Ovary (tissue), 9 donors: ENCODE data around the gene POR. TPM values are rescaled to one million over a fixed set of nuclear protein-coding genes. Genes with fewer than 3 reads are reported as not detected.

Experiments used
- DNase-seq, 5 donors: peaks; one replicate each; pipeline ENCODE4 v3.0.0-alpha.2; 2019 to 2020
- H3K27ac ChIP-seq, 2 donors: fragments of 200-600 bp; one replicate each; pipeline versions ENCODE4 v1.5.1 to v1.8.0; 2019 to 2022
- H3K27me3 ChIP-seq: fragments of 200-600 bp; one replicate; pipeline ENCODE4 v1.8.0; 2022
- H3K36me3 ChIP-seq: fragments of 200-600 bp; sonication (generic); one replicate; pipeline ENCODE4 v1.5.1; 2019
- H3K4me1 ChIP-seq: one replicate; pipeline ENCODE4 v1.8.1; 2013; ENCODE audit warnings: mild to moderate bottlenecking, moderate library complexity; ENCODE audit not compliant: insufficient read depth
- H3K4me3 ChIP-seq: fragments of 200-600 bp; sonication (generic); one replicate; pipeline ENCODE4 v1.5.1; 2017
- H3K9me3 ChIP-seq, 2 donors: fragments of 200-600 bp in 1 of 2; sonication (generic) in 1 of 2; one replicate each; pipeline versions ENCODE4 v1.5.1 to v1.8.1; 2013 to 2019; ENCODE audit warnings: mild to moderate bottlenecking in 1 of 2, moderate library complexity in 1 of 2
- EP300 ChIP-seq: sonication (generic); formaldehyde crosslinking; IDR thresholded peaks from one replicate; pipeline ENCODE4 v1.6.1; 2017; ENCODE audit warnings: antibody characterized with exemption
- POLR2A ChIP-seq: fragments of 450-650 bp; IDR thresholded peaks from one replicate; pipeline ENCODE4 v1.6.1; 2017; ENCODE audit warnings: antibody characterized with exemption, mild to moderate bottlenecking, moderate library complexity
- WGBS, 3 donors: extraction: QIAGEN DNeasy Blood & Tissue Kit in 1 of 3; methylation state at CpG; one replicate each; pipeline versions ENCODE4 v1.1.5 to v1.1.7; 2013 to 2017; 5-methylcytosine and 5-hydroxymethylcytosine counted together
- intact Hi-C, 4 donors: fragments of 100-400 bp; cut with DNase I; formaldehyde crosslinking; loops; one replicate each; pipeline versions ENCODE4 v1.11.0 to v1.15.1; 2022 to 2023
- polyA plus RNA-seq, 2 donors: library from polyadenylated mRNA; stranded (reverse); fragments of 200-250 nt in 1 of 2; fragments of 350-450 nt in 1 of 2; fragmentation: Illumina TruSeq in 1 of 2; extraction: RNeasy Lipid Tissue Mini Kit (QIAGEN cat#74804) in 1 of 2; gene quantifications; one replicate each; pipeline ENCODE4 v1.2.3, GENCODE V29; 2013 to 2014
- total RNA-seq, 7 donors: library from RNA; depleted of rRNA in 2 of 7; stranded (reverse); fragments of >200 nt in 2 of 7; fragmentation: NEBNext Ultra II Directional in 3 of 7; extraction: Animal tissue kit (Norgen Biotek cat#: 25700) in 3 of 7; gene quantifications; one replicate each; pipeline versions ENCODE4 v1.1.0 to v1.2.4, GENCODE V29; 2016 to 2023
- TF ChIP-seq, protein P1 (sequence below), 3 donors: fragments of 450-650 bp in 2 of 3; fragments of 200-600 bp in 1 of 3; IDR thresholded peaks; one replicate each; pipeline versions ENCODE4 v1.5.1 to v1.8.0; 2016 to 2022; ENCODE audit warnings: antibody characterized with exemption in 3 of 3, mild to moderate bottlenecking in 1 of 3
- donor health status: DM: no; HTN: no; CAD: no; lungs with moderate emphysema.
- donor health status: DM: no; HTN: no; CAD: no.
- donor health status: Bipolar disorder and iron deficiency.
- donor health status: DM: yes; HTN: yes; CAD: no.
- donor health status: DM: no; HTN: no; CAD: no.
- donor health status: DM: yes; HTN: yes; CAD: no.

POR gene
- total and polyA plus RNA-seq, 9 donors = 71.8 to 191 (median 144) TPM

GRCh38 chr7:75992083-75992755 lies 77.3 kb downstream of the POR start:
- 68 to 79% (median 74%) methylated on average over 20 of the region's 20 CpGs for WGBS, 3 donors
- H3K27ac ChIP-seq = peak overlapping the region; percentile 55 to 94
- no peaks in the 10 kb centered on the region for H3K27me3 ChIP-seq
- DNase-seq = peak; percentile 25 to 57 (median 43)
- intact Hi-C loops = loop anchor here in 1 of 4 donors (10.0 kb wide), 1 partner anchor 117 kb away; the partner anchor contains the start of gene RHBDD2
- H3K4me1 ChIP-seq = peaks cover 26% of the 10 kb centered on the region
- H3K9me3 ChIP-seq = no peaks in the 10 kb centered on the region
- no peaks in the 10 kb centered on the region for H3K36me3 ChIP-seq
- no peak overlapping the region for H3K4me3 ChIP-seq
- TF ChIP-seq EP300 (no peak), POLR2A (no peak)
- TF ChIP-seq, protein P1, sequence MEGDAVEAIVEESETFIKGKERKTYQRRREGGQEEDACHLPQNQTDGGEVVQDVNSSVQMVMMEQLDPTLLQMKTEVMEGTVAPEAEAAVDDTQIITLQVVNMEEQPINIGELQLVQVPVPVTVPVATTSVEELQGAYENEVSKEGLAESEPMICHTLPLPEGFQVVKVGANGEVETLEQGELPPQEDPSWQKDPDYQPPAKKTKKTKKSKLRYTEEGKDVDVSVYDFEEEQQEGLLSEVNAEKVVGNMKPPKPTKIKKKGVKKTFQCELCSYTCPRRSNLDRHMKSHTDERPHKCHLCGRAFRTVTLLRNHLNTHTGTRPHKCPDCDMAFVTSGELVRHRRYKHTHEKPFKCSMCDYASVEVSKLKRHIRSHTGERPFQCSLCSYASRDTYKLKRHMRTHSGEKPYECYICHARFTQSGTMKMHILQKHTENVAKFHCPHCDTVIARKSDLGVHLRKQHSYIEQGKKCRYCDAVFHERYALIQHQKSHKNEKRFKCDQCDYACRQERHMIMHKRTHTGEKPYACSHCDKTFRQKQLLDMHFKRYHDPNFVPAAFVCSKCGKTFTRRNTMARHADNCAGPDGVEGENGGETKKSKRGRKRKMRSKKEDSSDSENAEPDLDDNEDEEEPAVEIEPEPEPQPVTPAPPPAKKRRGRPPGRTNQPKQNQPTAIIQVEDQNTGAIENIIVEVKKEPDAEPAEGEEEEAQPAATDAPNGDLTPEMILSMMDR (IDR thresholded peaks at IDR 0.05) = no peak

DNA sequence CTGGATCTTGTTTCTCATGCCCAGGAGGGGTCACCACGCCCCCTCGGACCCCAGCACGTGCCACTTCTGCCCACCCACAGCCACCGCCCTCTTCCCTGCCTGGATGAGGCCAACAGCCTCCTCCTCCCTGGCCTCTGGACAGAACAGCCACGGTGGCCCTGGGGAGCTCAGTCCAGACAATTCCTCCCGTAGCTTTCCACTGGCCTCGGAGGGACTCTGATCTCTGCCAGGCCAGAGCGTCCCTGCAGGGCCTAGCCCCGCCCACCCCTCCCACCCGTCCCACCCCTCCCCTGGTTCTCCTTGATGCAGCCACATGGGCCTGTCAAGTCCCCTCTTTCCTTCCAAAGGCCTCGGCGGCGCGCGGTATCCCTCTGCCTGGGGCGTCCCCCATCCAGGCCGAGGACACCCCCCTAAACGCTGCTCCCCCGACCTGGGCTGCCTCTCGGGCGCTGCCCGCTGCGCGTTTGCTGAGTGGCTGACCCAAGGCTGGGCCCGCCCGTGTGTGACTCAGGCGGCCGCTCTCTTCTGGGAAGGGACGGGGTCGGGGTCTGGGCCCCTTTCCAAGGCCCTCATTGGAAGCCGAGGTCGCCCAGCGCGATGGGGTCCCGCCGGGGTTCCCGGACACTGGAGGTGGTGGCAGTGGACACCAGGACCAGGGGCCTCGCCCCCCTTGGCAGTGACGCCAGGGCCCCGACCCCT lies 78.9 kb downstream of the POR start:
- intact Hi-C loops = loop anchor here in 1 of 4 donors (2.0 to 10.0 kb wide), 2 partner anchors 79 to 119 kb away; partner anchors contain the start of genes POR and RHBDD2
- peaks cover 26% of the 10 kb centered on the region for H3K4me1 ChIP-seq
- TF ChIP-seq POLR2A (no peak), EP300 (no peak)
- TF ChIP-seq, protein P1 (IDR thresholded peaks at IDR 0.05) = no peak

GRCh38 chr7:75994388-75995051 lies 79.6 kb downstream of the POR start, which contains the start of gene TMEM120A:
TSS of gene TMEM120A (minus strand) at chr7:75994595. CDS start at chr7:75994570, 25 bp downstream.
- TF ChIP-seq POLR2A = peak; percentile 79
- peak; percentile 27 for TF ChIP-seq EP300
- TF ChIP-seq, protein P1 (IDR thresholded peaks at IDR 0.05) = peak; percentile 18 to 47 (median 28)
- intact Hi-C loops = loop anchor here in 1 of 4 donors (2.0 to 10.0 kb wide), 2 partner anchors 80 to 120 kb away; partner anchors contain the start of genes POR and RHBDD2
- Histone ChIP-seq H3K9me3 (no peaks in the 10 kb centered on the region), H3K27ac (peak within 1 kb of the TSS; percentile 92 to 94), H3K27me3 (no peaks in the 10 kb centered on the region), H3K36me3 (no peaks in the 10 kb centered on the region), H3K4me1 (peaks cover 20% of the 10 kb centered on the region), H3K4me3 (peak within 1 kb of the TSS; percentile 58)
- WGBS, 3 donors = 0 to 3% (median 1%) methylated on average over 22 to 51 of the region's 51 CpGs
- peak; percentile 97 to 99 (median 97) for DNase-seq

More for the DNA sequence above, 78.9 kb downstream of the POR start:
- 0 to 1% (median 1%) methylated on average over 17 to 40 of the region's 40 CpGs for WGBS, 3 donors
- Histone ChIP-seq H3K27ac (peak overlapping the region; percentile 92 to 94), H3K9me3 (no peaks in the 10 kb centered on the region), H3K27me3 (no peaks in the 10 kb centered on the region), H3K4me3 (peak overlapping the region; percentile 58), H3K36me3 (no peaks in the 10 kb centered on the region)
- DNase-seq = peak; percentile 76 to 83 (median 81)

DNA sequence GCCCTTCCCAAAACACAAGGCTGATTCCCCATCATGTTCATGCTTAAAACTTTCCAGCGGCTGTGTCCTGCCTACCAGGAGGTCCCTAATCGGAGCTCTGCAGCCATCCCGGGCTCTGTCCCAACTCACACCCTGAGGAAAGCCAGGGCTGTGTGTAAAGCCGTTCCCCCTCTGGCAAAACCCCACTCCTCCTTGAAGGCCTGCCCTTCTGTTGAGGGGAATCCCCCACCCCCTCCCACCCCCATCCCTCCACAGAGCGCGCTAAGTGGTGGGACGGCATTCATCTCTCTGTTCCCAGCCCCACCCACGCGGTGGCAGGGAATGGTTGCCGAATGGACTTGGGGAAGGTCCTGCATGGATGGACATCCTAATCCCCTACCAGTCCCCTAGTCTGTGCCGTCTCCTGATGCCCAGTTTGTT lies 80.1 kb downstream of the POR start:
- Histone ChIP-seq H3K9me3 (no peaks in the 10 kb centered on the region), H3K27ac (peak overlapping the region; percentile 54 to 94), H3K36me3 (no peaks in the 10 kb centered on the region), H3K4me3 (peak overlapping the region; percentile 58), H3K4me1 (peaks cover 15% of the 10 kb centered on the region), H3K27me3 (no peaks in the 10 kb centered on the region)
- no peak for TF ChIP-seq POLR2A
- intact Hi-C loops = loop anchor here in 1 of 4 donors (2.0 to 10.0 kb wide), 2 partner anchors 80 to 120 kb away; partner anchors contain the start of genes POR and RHBDD2
- peak in 4 of 5 donors; percentile 45 to 67 (median 56) for DNase-seq
- 14 to 16% (median 15%) methylated on average over 8 to 11 of the region's 11 CpGs for WGBS, 3 donors
